Lower leg skin (tissue), 3 donors: ENCODE data around the gene MANEAL.

Experiments used
- POLR2A ChIP-seq, 2 donors: fragments of 450-650 bp; IDR thresholded peaks; one replicate each; pipeline ENCODE4 v1.6.1; 2016 to 2017; ENCODE audit warnings: antibody characterized with exemption in 2 of 2, mild to moderate bottlenecking in 1 of 2, moderate library complexity in 1 of 2
- TF ChIP-seq, protein P1 (sequence below), 3 donors: fragments of 450-650 bp; IDR thresholded peaks; one replicate each; pipeline ENCODE4 v1.5.1; 2016; ENCODE audit warnings: antibody characterized with exemption in 3 of 3, mild to moderate bottlenecking in 3 of 3, moderate library complexity in 2 of 3

- TF ChIP-seq POLR2A (IDR thresholded peaks at IDR 0.05): no peak
- TF ChIP-seq, protein P1, sequence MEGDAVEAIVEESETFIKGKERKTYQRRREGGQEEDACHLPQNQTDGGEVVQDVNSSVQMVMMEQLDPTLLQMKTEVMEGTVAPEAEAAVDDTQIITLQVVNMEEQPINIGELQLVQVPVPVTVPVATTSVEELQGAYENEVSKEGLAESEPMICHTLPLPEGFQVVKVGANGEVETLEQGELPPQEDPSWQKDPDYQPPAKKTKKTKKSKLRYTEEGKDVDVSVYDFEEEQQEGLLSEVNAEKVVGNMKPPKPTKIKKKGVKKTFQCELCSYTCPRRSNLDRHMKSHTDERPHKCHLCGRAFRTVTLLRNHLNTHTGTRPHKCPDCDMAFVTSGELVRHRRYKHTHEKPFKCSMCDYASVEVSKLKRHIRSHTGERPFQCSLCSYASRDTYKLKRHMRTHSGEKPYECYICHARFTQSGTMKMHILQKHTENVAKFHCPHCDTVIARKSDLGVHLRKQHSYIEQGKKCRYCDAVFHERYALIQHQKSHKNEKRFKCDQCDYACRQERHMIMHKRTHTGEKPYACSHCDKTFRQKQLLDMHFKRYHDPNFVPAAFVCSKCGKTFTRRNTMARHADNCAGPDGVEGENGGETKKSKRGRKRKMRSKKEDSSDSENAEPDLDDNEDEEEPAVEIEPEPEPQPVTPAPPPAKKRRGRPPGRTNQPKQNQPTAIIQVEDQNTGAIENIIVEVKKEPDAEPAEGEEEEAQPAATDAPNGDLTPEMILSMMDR (IDR thresholded peaks at IDR 0.05): no peak
These were observed 53.1 kb downstream of the MANEAL start for GRCh38 chr1:37846647-37847339.
